GM21526 (cell line): ENCODE results near the gene ARHGAP29.

Source experiments
- ATAC-seq: cut with Tn5 transposase; IDR thresholded peaks from one replicate; pipeline ENCODE4 v1.9.1; 2021; ENCODE audit warnings: moderate library complexity; ENCODE audit not compliant: unreplicated experiment, low FRiP score

Gene ARHGAP29

GRCh38 chr1:94126651-94127050, 110.7 kb downstream of the ARHGAP29 start:
- no peak for ATAC-seq

GRCh38 chr1:94125551-94126514, 111.6 kb downstream of the ARHGAP29 start:
- ATAC-seq: no peak

- no peak for ATAC-seq
Measured at GRCh38 chr1:94124538-94124937, 112.8 kb downstream of the ARHGAP29 start.

- no peak for ATAC-seq
Measured at GRCh38 chr1:94122201-94122970, 115.0 kb downstream of the ARHGAP29 start.
